ACC112 (cell line): ENCODE data around the gene ARID1B.
A peak's percentile ranks its signal among the peaks of the same experiment; 100 is the strongest.

ENCODE experiments used
- H2AFZ ChIP-seq: fragments of 200-600 bp; sonication (generic); one replicate; pipeline ENCODE4 v1.6.0; 2017; ENCODE audit warnings: antibody characterized with exemption, low read length; ENCODE audit not compliant: unreplicated experiment
- H3K27ac ChIP-seq: fragments of 200-600 bp; sonication (generic); 2 replicates; pipeline ENCODE4 v1.5.1; 2014; ENCODE audit warnings: low read depth, mild to moderate bottlenecking, antibody characterized with exemption, low read length, moderate library complexity
- H3K27me3 ChIP-seq: fragments of 200-600 bp; sonication (generic); 2 replicates; pipeline ENCODE4 v1.6.1; 2014; ENCODE audit warnings: mild to moderate bottlenecking, antibody characterized with exemption, low read length, moderate library complexity, mixed read lengths; ENCODE audit not compliant: insufficient read depth
- H3K36me3 ChIP-seq: fragments of 200-600 bp; sonication (generic); 2 replicates; pipeline ENCODE4 v1.6.1; 2016; ENCODE audit warnings: mild to moderate bottlenecking, antibody characterized with exemption, low read length, moderate library complexity, mixed read lengths; ENCODE audit not compliant: insufficient read depth
- H3K4me1 ChIP-seq: fragments of 200-600 bp; sonication (generic); one replicate; pipeline ENCODE4 v1.6.1; 2016; ENCODE audit warnings: low read length, mixed read lengths; ENCODE audit not compliant: insufficient read depth, unreplicated experiment, control insufficient read depth
- H3K4me3 ChIP-seq: fragments of 200-600 bp; sonication (generic); 2 replicates; pipeline ENCODE4 v1.5.1; 2014; ENCODE audit warnings: mild to moderate bottlenecking, low read depth, low read length
- H3K79me2 ChIP-seq: fragments of 200-600 bp; sonication (generic); one replicate; pipeline ENCODE4 v1.6.0; 2016; ENCODE audit warnings: low read length; ENCODE audit not compliant: control insufficient read depth, unreplicated experiment, insufficient read depth

The ARID1B gene

DNA sequence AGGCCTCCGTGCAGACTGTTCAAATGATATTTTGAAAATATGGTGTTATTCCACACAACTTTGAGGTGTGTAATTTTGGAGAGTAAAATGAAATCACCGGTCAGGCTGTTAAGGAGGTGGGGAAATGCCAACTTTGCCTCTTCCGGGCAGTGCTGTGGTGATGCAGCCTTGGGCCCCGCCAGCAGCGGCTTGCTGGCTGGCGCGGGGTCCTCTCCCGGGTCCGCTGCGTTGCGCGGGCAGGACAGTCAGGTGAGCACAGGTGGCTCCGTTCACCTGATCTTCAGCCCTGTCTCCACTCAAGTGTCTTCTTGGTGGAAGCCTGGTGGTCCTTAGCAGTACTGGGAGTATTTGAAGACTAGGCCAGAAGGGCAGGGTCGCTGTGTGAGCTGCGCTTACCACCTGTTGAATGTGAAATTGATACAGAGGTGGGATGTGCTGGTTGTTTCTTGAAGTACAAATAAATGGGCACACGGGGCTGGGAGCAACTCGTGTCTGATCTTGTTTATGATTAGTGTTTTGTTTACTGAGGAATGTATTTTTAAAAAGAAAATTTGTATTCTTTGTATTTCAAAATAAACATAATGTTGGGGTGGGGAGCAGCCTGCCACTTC, 184.2 kb downstream of the ARID1B start:
- Histone ChIP-seq H3K27ac (no peak overlapping the region), H3K27me3 (no peaks in the 10 kb centered on the region), H3K36me3 (no peaks in the 10 kb centered on the region), H3K4me1 (peaks cover 22% of the 10 kb centered on the region), H2AFZ (no peak overlapping the region), H3K79me2 (peaks cover 53% of the 10 kb centered on the region), H3K4me3 (no peak overlapping the region)

DNA sequence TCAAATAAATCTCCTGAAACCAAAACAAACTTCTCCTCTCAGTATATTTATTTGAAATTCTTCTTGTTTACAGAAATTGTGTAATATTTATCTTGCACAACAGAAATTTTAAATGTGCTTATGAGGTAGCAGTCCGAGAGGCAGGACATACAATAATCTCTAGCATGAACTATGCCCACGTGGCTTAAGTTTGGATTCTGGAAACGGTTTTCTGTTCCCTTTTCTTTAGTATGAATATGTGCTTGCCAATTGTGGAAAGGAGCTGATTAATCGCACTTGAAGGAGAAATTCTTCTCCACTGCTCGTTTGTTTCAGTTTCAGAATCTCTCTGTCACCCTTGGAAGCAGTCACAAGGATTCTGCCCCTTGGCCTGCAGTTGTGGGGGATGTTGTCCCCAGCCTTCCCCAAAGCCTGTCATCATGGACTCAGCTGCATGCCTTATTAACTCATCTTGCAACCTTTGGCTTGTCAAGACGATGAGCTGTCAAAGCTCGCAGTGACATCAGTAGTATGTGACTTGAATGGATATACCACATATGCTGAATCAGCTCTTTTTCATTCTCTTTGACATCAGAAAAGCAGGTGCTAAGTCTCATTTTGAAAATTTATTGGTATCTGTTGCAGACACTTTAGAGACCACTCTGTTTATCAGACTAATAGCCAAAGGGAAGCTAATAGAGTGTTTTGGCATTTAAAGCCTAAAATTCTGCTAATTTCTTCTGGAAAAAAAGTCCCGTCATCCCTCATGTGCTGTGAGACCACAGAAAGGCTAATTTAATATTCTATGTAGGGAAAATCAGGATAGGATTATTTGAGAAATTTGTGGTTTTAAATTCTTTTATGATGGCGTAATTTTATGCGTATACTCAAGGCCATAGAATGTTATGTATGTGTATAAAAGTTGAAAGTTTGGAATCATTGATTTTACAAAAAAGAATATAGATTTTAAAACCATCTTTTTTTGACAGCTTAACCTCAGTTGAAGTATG, 186.8 kb downstream of the ARID1B start:
- peaks cover 55% of the 10 kb centered on the region for H3K79me2 ChIP-seq
- peak overlapping the region; percentile 32 for H3K27ac ChIP-seq
- H2AFZ ChIP-seq, result peak overlapping the region; percentile 20
- peak overlapping the region; percentile 75 for H3K4me3 ChIP-seq
- H3K4me1 ChIP-seq, result peaks cover 13% of the 10 kb centered on the region
- H3K36me3 ChIP-seq, result no peaks in the 10 kb centered on the region
- no peaks in the 10 kb centered on the region for H3K27me3 ChIP-seq

DNA sequence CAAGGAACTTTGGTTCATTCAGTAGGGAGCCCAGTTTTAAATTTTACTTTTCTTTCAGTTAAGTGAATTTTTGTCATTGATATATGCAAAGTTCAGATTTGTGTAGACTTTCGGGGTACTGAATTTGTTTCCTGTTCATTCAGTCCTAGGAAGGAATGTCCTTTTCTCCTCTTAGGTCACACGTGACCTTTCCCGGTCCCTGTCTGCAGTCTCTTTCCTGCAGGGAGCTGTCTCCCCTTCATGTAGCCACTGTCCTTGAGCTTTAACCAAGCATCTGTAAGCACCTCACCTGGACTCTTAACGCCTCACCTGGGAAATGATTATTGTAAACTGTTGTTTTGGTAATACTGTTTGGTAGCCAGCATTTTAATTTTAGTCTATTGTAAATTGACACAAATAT, 190.7 kb downstream of the ARID1B start:
- H3K36me3 ChIP-seq, result no peaks in the 10 kb centered on the region
- no peaks in the 10 kb centered on the region for H3K27me3 ChIP-seq
- peaks cover 69% of the 10 kb centered on the region for H3K79me2 ChIP-seq
- no peak overlapping the region for H3K27ac ChIP-seq
- H3K4me1 ChIP-seq, result peaks cover 13% of the 10 kb centered on the region
- H3K4me3 ChIP-seq, result no peak overlapping the region
- no peak overlapping the region for H2AFZ ChIP-seq

DNA sequence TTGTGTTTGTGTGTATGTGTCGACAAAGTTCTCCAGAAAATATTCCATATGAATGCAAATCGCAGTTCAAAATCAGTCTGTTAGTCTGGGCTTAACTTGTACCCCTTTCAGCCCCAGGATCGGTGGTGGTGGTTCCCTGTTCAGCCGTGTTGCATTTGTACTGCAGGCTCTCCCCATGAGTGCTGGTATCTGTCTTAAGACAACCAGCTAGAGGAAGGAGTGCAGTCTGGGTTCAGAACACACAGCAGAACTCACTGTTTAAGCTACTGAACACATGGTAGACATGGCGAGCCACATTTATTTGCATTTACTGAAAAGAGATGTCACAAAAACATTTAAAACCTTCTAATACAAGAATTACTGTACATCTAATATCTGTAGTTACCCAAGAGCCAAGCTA, 192.1 kb downstream of the ARID1B start:
- peaks cover 65% of the 10 kb centered on the region for H3K79me2 ChIP-seq
- H3K36me3 ChIP-seq, result no peaks in the 10 kb centered on the region
- peaks cover 6% of the 10 kb centered on the region for H3K4me1 ChIP-seq
- no peaks in the 10 kb centered on the region for H3K27me3 ChIP-seq
- no peak overlapping the region for H3K27ac ChIP-seq
- H2AFZ ChIP-seq, result no peak overlapping the region
- no peak overlapping the region for H3K4me3 ChIP-seq

DNA sequence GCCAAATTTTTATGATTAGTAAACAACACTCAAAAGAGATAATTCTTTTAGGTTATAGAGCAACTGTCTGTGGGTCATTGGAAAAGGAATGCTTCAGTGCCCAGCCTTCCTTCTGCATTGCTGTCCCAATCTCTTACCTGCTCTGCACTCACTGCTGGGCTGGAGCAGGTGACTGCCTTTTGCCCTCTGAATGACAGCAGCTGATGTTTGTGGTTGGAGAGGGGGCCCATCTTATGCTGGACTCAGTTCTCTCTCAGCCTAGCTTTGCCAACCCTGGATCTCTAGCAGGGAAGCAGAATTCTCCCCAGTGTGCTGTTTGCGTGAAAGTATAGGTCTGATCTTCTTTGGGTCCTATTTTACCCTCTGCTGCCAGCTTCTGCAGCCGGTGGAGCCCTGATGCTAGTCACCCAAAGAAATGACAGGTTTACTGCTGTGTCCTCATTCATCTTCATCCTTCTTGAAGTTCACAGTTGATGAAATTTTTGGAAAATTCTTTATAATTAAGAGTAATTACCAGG, 193.5 kb downstream of the ARID1B start:
- Histone ChIP-seq H3K79me2 (peaks cover 66% of the 10 kb centered on the region), H3K4me1 (peaks cover 6% of the 10 kb centered on the region), H3K27me3 (no peaks in the 10 kb centered on the region), H2AFZ (no peak overlapping the region), H3K27ac (no peak overlapping the region), H3K4me3 (no peak overlapping the region), H3K36me3 (no peaks in the 10 kb centered on the region)

DNA sequence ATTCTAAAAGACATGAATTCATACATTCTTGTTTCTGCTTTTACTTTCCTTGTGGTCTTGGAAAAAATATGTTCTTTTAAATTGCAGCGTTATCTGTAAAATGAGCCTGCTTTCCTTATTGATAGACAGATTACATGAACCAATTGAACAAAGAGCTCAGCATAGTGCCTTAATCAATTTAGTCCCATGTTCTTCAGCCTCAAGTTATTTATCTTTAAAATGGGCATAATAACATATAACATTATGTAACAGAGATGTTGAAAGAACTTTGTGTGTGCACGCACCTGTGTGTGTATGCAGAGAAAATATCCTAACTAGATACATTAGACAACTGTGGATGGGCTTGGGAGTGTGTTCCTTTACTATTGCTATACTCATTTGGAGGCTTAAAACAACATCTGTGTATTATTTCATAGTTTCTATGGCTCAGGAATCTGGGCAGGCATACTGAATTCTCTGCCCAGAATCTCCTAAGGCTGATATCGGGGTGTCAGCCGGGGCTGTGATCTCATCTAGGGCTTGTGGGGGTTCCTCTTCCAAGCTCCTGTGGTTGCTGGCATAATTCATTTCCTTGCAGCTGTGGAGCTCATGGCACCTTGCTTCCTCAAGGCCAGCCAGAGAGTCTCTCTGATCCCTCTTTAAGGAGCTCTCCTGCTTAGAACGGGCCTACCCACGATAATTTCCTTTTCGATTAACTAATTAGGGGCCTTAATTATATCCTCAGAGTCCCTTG, 194.1 kb downstream of the ARID1B start:
- H3K79me2 ChIP-seq, result peaks cover 73% of the 10 kb centered on the region

DNA sequence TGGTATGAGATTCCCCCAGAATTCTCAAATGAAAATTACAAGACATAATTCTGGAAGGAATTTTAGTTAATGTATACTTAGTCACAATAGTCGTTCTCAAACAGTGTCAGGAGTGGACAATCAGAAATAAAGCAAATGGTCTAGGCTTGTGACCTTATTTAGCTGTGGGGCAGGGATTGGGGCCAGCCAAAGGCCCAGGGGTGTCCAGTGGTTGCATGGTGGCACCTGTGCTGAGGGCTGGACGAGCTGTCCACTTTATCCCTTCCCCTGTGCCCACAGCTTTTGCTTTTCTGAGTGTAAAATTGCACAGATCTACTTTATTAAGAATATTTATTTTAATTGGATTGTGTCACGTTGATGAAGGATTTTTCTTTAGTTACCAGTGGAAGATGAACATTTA, 195.0 kb downstream of the ARID1B start:
- H3K36me3 ChIP-seq, result no peaks in the 10 kb centered on the region
- H3K27ac ChIP-seq, result no peak overlapping the region
- H3K27me3 ChIP-seq, result no peaks in the 10 kb centered on the region
- H2AFZ ChIP-seq, result no peak overlapping the region
- H3K4me1 ChIP-seq, result peaks cover 8% of the 10 kb centered on the region
- peaks cover 73% of the 10 kb centered on the region for H3K79me2 ChIP-seq
- no peak overlapping the region for H3K4me3 ChIP-seq

More for the DNA sequence above, 194.1 kb downstream of the ARID1B start:
- Histone ChIP-seq H3K4me3 (no peak overlapping the region), H2AFZ (no peak overlapping the region), H3K27ac (no peak overlapping the region), H3K4me1 (peaks cover 8% of the 10 kb centered on the region), H3K27me3 (no peaks in the 10 kb centered on the region), H3K36me3 (no peaks in the 10 kb centered on the region)

DNA sequence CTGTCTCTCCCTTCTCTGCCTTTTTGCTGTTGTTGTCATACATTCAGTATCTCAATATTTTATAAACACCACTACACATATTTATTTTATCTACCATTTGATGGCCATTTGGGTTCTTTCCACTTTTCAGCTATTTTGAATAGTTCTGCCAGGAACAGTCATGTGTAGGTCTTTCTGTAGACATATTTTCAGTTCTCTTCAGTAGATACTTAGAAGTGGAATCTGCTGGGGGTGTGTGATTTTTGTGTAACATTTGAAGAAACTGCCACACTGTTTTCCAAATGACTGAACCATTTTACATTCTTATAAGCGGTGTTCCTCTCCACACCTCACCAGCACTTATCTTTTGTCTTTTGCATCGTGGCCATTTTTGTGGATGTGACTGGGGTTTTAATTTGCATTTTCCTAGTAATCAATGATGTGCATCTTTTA, 197.7 kb downstream of the ARID1B start:
- Histone ChIP-seq H3K27me3 (no peaks in the 10 kb centered on the region), H2AFZ (no peak overlapping the region), H3K27ac (no peak overlapping the region), H3K4me1 (peaks cover 18% of the 10 kb centered on the region), H3K79me2 (peaks cover 74% of the 10 kb centered on the region), H3K4me3 (no peak overlapping the region), H3K36me3 (no peaks in the 10 kb centered on the region)

DNA sequence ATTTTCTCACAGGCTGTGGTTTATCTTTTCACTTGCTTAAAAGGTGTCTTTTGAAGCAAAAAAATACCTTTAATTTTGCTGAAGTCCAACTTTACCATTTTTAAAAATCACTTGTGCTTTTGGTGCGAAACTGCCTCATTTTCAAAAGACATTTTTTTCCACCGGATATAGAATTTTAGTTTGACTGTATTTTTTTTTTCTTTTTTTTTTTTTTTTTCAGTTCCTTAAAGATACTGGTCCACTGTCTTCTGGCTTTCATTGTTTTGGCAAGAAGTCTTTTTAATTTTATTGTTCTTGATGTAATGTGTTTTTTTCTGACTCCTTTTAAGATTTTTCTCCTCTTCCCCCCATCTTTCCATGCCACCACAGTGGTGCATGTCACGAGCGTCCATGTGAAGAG, 198.2 kb downstream of the ARID1B start:
- H3K79me2 ChIP-seq, result peaks cover 74% of the 10 kb centered on the region
- H3K27ac ChIP-seq, result no peak overlapping the region

More for the DNA sequence above, 198.2 kb downstream of the ARID1B start:
- Histone ChIP-seq H2AFZ (no peak overlapping the region), H3K36me3 (no peaks in the 10 kb centered on the region), H3K4me3 (no peak overlapping the region), H3K27me3 (no peaks in the 10 kb centered on the region), H3K4me1 (peaks cover 18% of the 10 kb centered on the region)
